H7 (cell line): Measurements from ENCODE around the gene SPRED3. TPM values are rescaled to one million over a fixed set of nuclear protein-coding genes. Genes with fewer than 3 reads are reported as not detected.

Experiments used
- DNase-seq: peaks from one replicate; pipeline ENCODE4 v3.0.0; 2012
- H3K27me3 ChIP-seq: 2 replicates; pipeline ENCODE4 v1.6.0; 2011; ENCODE audit warnings: mild to moderate bottlenecking, low read length; ENCODE audit not compliant: control insufficient read depth, insufficient read depth
- H3K36me3 ChIP-seq: replicated peaks from 2 replicates; pipeline ENCODE4 v1.5.1; 2011; ENCODE audit warnings: low read length; ENCODE audit not compliant: control insufficient read depth, insufficient read depth
- H3K4me3 ChIP-seq: 2 replicates; pipeline ENCODE4 v1.5.1; 2011; ENCODE audit warnings: low read depth, mild to moderate bottlenecking, control low read depth, low read length, moderate library complexity; ENCODE audit not compliant: insufficient read depth
- total RNA-seq: library from RNA; depleted of rRNA; stranded (reverse); fragments of >200 nt; shearing (Covaris generic); gene quantifications from 2 replicates; pipeline ENCODE4 v1.2.3, GENCODE V29; 2014

SPRED3 gene
- total RNA-seq, 1 experiment from 2014 or later, result 1.6 TPM

- peaks cover 20% of the 10 kb centered on the region for H3K36me3 ChIP-seq
- peaks cover 20% of the 10 kb centered on the region for H3K27me3 ChIP-seq
- H3K4me3 ChIP-seq, result no peak overlapping the region
- DNase-seq, result no peak
Observed at GRCh38 chr19:38383184-38383583, 5.3 kb upstream of the SPRED3 start.

- no peak for DNase-seq
- peaks cover 20% of the 10 kb centered on the region for H3K36me3 ChIP-seq
- peaks cover 20% of the 10 kb centered on the region for H3K27me3 ChIP-seq
- no peak overlapping the region for H3K4me3 ChIP-seq
Observed at GRCh38 chr19:38383743-38384142, 4.8 kb upstream of the SPRED3 start.

GRCh38 chr19:38384209-38385027 lies 4.1 kb upstream of the SPRED3 start:
- peaks cover 17% of the 10 kb centered on the region for H3K36me3 ChIP-seq
- DNase-seq, result peak; percentile 90
- H3K27me3 ChIP-seq, result peaks cover 20% of the 10 kb centered on the region
- no peak overlapping the region for H3K4me3 ChIP-seq

- Histone ChIP-seq H3K36me3 (peaks cover 16% of the 10 kb centered on the region), H3K27me3 (peaks cover 20% of the 10 kb centered on the region), H3K4me3 (peak overlapping the region; percentile 59; the same call in 1 of the 2 replicates)
- no peak for DNase-seq
Observed at GRCh38 chr19:38385057-38385803, 3.3 kb upstream of the SPRED3 start.

GRCh38 chr19:38385804-38386257 lies 2.7 kb upstream of the SPRED3 start:
- peak overlapping the region; percentile 59; the same call in 1 of the 2 replicates for H3K4me3 ChIP-seq
- peak; percentile 70 for DNase-seq
- H3K36me3 ChIP-seq, result peaks cover 16% of the 10 kb centered on the region
- H3K27me3 ChIP-seq, result peaks cover 20% of the 10 kb centered on the region

GRCh38 chr19:38386300-38386970 lies 2.1 kb upstream of the SPRED3 start:
- Histone ChIP-seq H3K4me3 (peak overlapping the region; percentile 59), H3K36me3 (peaks cover 10% of the 10 kb centered on the region), H3K27me3 (peaks cover 20% of the 10 kb centered on the region)
- peak; percentile 75 for DNase-seq

GRCh38 chr19:38386971-38387549 lies 1.4 kb upstream of the SPRED3 start:
- H3K36me3 ChIP-seq, result peaks cover 8% of the 10 kb centered on the region
- peaks cover 20% of the 10 kb centered on the region for H3K27me3 ChIP-seq
- DNase-seq, result no peak
- peak overlapping the region; percentile 59 for H3K4me3 ChIP-seq

- Histone ChIP-seq H3K4me3 (peak within 1 kb of the TSS; percentile 88), H3K27me3 (peaks cover 20% of the 10 kb centered on the region), H3K36me3 (peaks cover 6% of the 10 kb centered on the region)
- peak; percentile 99 for DNase-seq
Observed at GRCh38 chr19:38387550-38388348, 748 bp upstream of the SPRED3 start, which contains the start of gene GGN. TSS of gene GGN (minus strand) at chr19:38388034. CDS start at chr19:38387261, 773 bp downstream.

GRCh38 chr19:38389101-38389925 lies 816 bp downstream of the SPRED3 start:
- Histone ChIP-seq H3K27me3 (peaks cover 20% of the 10 kb centered on the region), H3K36me3 (peaks cover 4% of the 10 kb centered on the region), H3K4me3 (peak overlapping the region; percentile 88)
- DNase-seq, result peak; percentile 89

GRCh38 chr19:38389957-38390924 lies 1.7 kb downstream of the SPRED3 start:
- peaks cover 4% of the 10 kb centered on the region for H3K36me3 ChIP-seq
- DNase-seq, result peak; percentile 75
- no peak overlapping the region; the same call in 1 of the 2 replicates for H3K4me3 ChIP-seq
- peaks cover 16% of the 10 kb centered on the region for H3K27me3 ChIP-seq

GRCh38 chr19:38391911-38392464 lies 3.5 kb downstream of the SPRED3 start:
- Histone ChIP-seq H3K4me3 (no peak overlapping the region), H3K27me3 (peaks cover 10% of the 10 kb centered on the region), H3K36me3 (peaks cover 4% of the 10 kb centered on the region)
- peak; percentile 59 for DNase-seq
